IMR-90 (cell line): ENCODE results near the gene MAPK10. TPM values are rescaled to one million over a fixed set of nuclear protein-coding genes. Genes with fewer than 3 reads are reported as not detected.

Experiments
- ATAC-seq: fragments of 200-7000 bp; cut with Tn5 transposase; 2 replicates; pipeline ENCODE4 v1.9.1; 2020; ENCODE audit warnings: low read depth, mild to moderate bottlenecking, moderate library complexity
- BruUV-seq: library from RNA; stranded (reverse); fragments of 400-500 nt; replicated peaks from 2 replicates; lab custom pipeline; 2021; lab: Mats Ljungman, UMichigan
- CTCF ChIA-PET: fragments of 300-600 bp; formaldehyde crosslinking; extraction: SDS; loops from one replicate; lab custom pipeline; 2021; ENCODE audit warnings: antibody characterized with exemption; lab: Yijun Ruan, JAX
- POLR2A ChIA-PET: fragments of 300-600 bp; sonication (Branson Sonifier 250); formaldehyde crosslinking; loops from one replicate; lab custom pipeline; 2022; ENCODE audit warnings: antibody characterized with exemption; ENCODE audit not compliant: unreplicated experiment; lab: Charles Lee
- DNase-seq: peaks from one replicate; pipeline ENCODE4 v3.0.0; 2013
- H2AFZ ChIP-seq: replicated peaks from 2 replicates; pipeline ENCODE3; 2013; ENCODE audit warnings: low read length, mild to moderate bottlenecking; ENCODE audit not compliant: poor library complexity
- H2AK5ac ChIP-seq: 2 replicates; pipeline ENCODE4 v1.6.1; 2013; ENCODE audit warnings: low read depth, low read length, inconsistent platforms
- H2AK9ac ChIP-seq: replicated peaks from 2 replicates; pipeline ENCODE3; 2013; ENCODE audit warnings: mild to moderate bottlenecking, low read depth, low read length, moderate library complexity; ENCODE audit not compliant: poor library complexity
- H2BK120ac ChIP-seq: 2 replicates; pipeline ENCODE4 v1.6.1; 2013; ENCODE audit warnings: low read depth, low read length, inconsistent platforms
- H2BK15ac ChIP-seq: 3 replicates; pipeline ENCODE4 v1.6.1; 2013; ENCODE audit warnings: low read depth, low read length, inconsistent platforms
- H2BK20ac ChIP-seq: 2 replicates; pipeline ENCODE4 v1.6.1; 2013; ENCODE audit warnings: low read depth, mild to moderate bottlenecking, inconsistent platforms, low read length, moderate library complexity
- H2BK5ac ChIP-seq: 2 replicates; pipeline ENCODE4 v1.6.1; 2013; ENCODE audit warnings: mild to moderate bottlenecking, low read depth, low read length, inconsistent platforms; ENCODE audit not compliant: poor library complexity, severe bottlenecking
- H3K14ac ChIP-seq: replicated peaks from 2 replicates; pipeline ENCODE4 v1.6.1; 2013; ENCODE audit warnings: low read depth, low read length, inconsistent platforms
- H3K18ac ChIP-seq: 2 replicates; pipeline ENCODE4 v1.6.1; 2013; ENCODE audit warnings: low read depth, low read length, control low read depth
- H3K23ac ChIP-seq: 2 replicates; pipeline ENCODE4 v1.6.1; 2013; ENCODE audit warnings: low read depth, low read length, inconsistent platforms
- H3K27ac ChIP-seq: 2 replicates; pipeline ENCODE4 v1.5.1; 2013; ENCODE audit warnings: mild to moderate bottlenecking, control low read depth, low read length; ENCODE audit not compliant: insufficient read depth
- H3K27me3 ChIP-seq: 2 replicates; pipeline ENCODE4 v1.6.1; 2013; ENCODE audit warnings: low read length; ENCODE audit not compliant: control insufficient read depth, insufficient read depth
- H3K36me3 ChIP-seq: 2 replicates; pipeline ENCODE4 v1.6.1; 2013; ENCODE audit warnings: low read length, mixed read lengths; ENCODE audit not compliant: control insufficient read depth, insufficient read depth
- H3K4ac ChIP-seq: 2 replicates; pipeline ENCODE4 v1.6.1; 2013; ENCODE audit warnings: low read depth, low read length, inconsistent platforms
- H3K4me1 ChIP-seq: 2 replicates; pipeline ENCODE4 v1.6.1; 2013; ENCODE audit warnings: low read length, mixed read lengths; ENCODE audit not compliant: control insufficient read depth, insufficient read depth
- H3K4me2 ChIP-seq: 2 replicates; pipeline ENCODE4 v1.6.1; 2013; ENCODE audit warnings: low read depth, mild to moderate bottlenecking, control low read depth, low read length, moderate library complexity
- H3K4me3 ChIP-seq: 2 replicates; pipeline ENCODE4 v1.5.1; 2013; ENCODE audit warnings: low read depth, mild to moderate bottlenecking, control low read depth, low read length, moderate library complexity; ENCODE audit not compliant: insufficient read depth
- H3K56ac ChIP-seq: 2 replicates; pipeline ENCODE4 v1.6.1; 2013; ENCODE audit warnings: low read length, inconsistent platforms; ENCODE audit not compliant: insufficient read depth; ENCODE audit errors: extremely low read depth
- H3K79me1 ChIP-seq, 2 experiments: 2 replicates each; pipeline ENCODE4 v1.6.1; 2013; ENCODE audit warnings: low read length in 2 of 2, inconsistent platforms in 1 of 2, low read depth in 1 of 2
- H3K9ac ChIP-seq: 2 replicates; pipeline ENCODE4 v1.6.1; 2013; ENCODE audit warnings: low read depth, low read length, control low read depth
- H3K9me1 ChIP-seq: 2 replicates; pipeline ENCODE4 v1.6.1; 2013; ENCODE audit warnings: low read length, inconsistent platforms; ENCODE audit not compliant: insufficient read depth
- H3K9me3 ChIP-seq: 2 replicates; pipeline ENCODE4 v1.6.1; 2013; ENCODE audit warnings: low read length; ENCODE audit not compliant: control insufficient read depth, insufficient read depth
- H4K20me1 ChIP-seq: 2 replicates; pipeline ENCODE4 v1.6.1; 2013; ENCODE audit warnings: low read length, inconsistent platforms; ENCODE audit not compliant: insufficient read depth
- H4K5ac ChIP-seq: 2 replicates; pipeline ENCODE4 v1.6.1; 2013; ENCODE audit warnings: mild to moderate bottlenecking, low read depth, low read length, control low read depth
- H4K8ac ChIP-seq, 2 experiments: 2 replicates each; pipeline ENCODE4 v1.6.1; 2013; ENCODE audit warnings: low read depth in 2 of 2, low read length in 2 of 2, control low read depth in 1 of 2, inconsistent platforms in 1 of 2
- H4K91ac ChIP-seq: 2 replicates; pipeline ENCODE4 v1.6.1; 2013; ENCODE audit warnings: low read depth, low read length, inconsistent platforms; ENCODE audit not compliant: insufficient read depth
- BHLHE40 ChIP-seq: fragments of 150-350 bp; IDR thresholded peaks from 2 replicates; pipeline ENCODE4 v1.6.1; 2016; ENCODE audit warnings: mild to moderate bottlenecking, low read depth, low read length
- MXI1 ChIP-seq: IDR thresholded peaks from 2 replicates; pipeline ENCODE4 v1.6.1; 2012; ENCODE audit warnings: low read depth, mild to moderate bottlenecking, low read length, moderate library complexity, borderline replicate concordance
- POLR2A ChIP-seq: IDR thresholded peaks from 2 replicates; pipeline ENCODE4 v1.6.1; 2012; ENCODE audit warnings: mild to moderate bottlenecking, low read depth, low read length
- SMC3 ChIP-seq: fragments of 150-350 bp; IDR thresholded peaks from 2 replicates; pipeline ENCODE4 v1.6.1; 2016; ENCODE audit warnings: low read depth, mild to moderate bottlenecking, antibody characterized with exemption, low read length, moderate library complexity
- dilution Hi-C: fragments of 300-500 bp; cut with HindIII; formaldehyde crosslinking; loops from one replicate; pipeline ENCODE4 v1.14.3; 2018; ENCODE audit warnings: low sequenced_read_pairs; ENCODE audit not compliant: unreplicated experiment
- in situ Hi-C: fragments of 300-500 bp; cut with MboI; formaldehyde crosslinking; loops from 3 replicates; pipeline ENCODE4 v1.14.3; 2019; ENCODE audit warnings: low sequenced_read_pairs, inconsistent platforms, mixed read lengths
- intact Hi-C: fragments of 100-400 bp; cut with micrococcal nuclease; formaldehyde crosslinking; loops from 2 replicates; pipeline ENCODE4 v1.10.0; 2022
- polyA plus RNA-seq, 3 experiments: library from polyadenylated mRNA; depleted of rRNA; stranded (reverse); fragments of >200 nt; gene quantifications; 2 replicates each; pipeline ENCODE4 v1.2.3, GENCODE V29; 2012; ENCODE audit warnings: low replicate concordance in 1 of 3
- total RNA-seq: library from RNA; depleted of rRNA; stranded (reverse); fragments of >200 nt; gene quantifications from 2 replicates; pipeline ENCODE4 v1.2.3, GENCODE V29; 2012

The MAPK10 gene
- total and polyA plus RNA-seq, 2 of the 4 experiments (the other 2 are of a cell fraction), result 2.8 to 6.5 TPM

DNA sequence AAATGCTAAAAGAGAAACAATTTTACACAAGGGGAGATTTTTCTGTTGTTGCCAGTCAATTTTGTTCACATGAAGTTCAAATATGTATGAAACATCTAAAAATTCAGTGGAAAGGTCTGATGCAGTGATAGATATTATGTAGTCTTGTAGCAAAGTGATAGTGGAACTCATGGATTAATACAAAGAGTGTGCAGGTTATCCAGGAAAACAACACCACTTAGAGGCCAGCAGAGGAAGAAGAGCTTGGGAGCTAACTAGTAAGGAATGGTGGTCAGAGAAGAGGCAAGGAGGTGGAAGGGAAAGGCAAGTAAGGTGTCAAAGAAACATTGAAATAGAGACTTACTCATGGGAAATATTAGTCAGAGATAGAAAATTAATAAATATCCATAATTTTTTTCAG, 395.6 kb downstream of the MAPK10 start:
- H3K4me3 ChIP-seq, result no peak overlapping the region
- H3K27me3 ChIP-seq, result no peaks in the 10 kb centered on the region
- H2AK9ac ChIP-seq, result no peak overlapping the region
- TF ChIP-seq MXI1 (no peak), BHLHE40 (no peak), SMC3 (no peak), POLR2A (no peak)
- H2BK15ac ChIP-seq, result no peak overlapping the region
- H3K9me1 ChIP-seq, result no peaks in the 10 kb centered on the region
- H3K4me1 ChIP-seq, result no peaks in the 10 kb centered on the region; the same call in 1 of the 2 replicates
- no peak overlapping the region for H2BK120ac ChIP-seq
- ChIA-PET CTCF (interaction anchor here (1.0 to 1.5 kb wide), 2 partner anchors 8 to 10 kb away, joined by 4 read pairs; no protein-coding TSS in a partner anchor), POLR2A (no interaction called here)
- DNase-seq, result no peak
- H3K14ac ChIP-seq, result no peak overlapping the region
- H3K79me1 ChIP-seq, result 0 out of 4 replicates have a peak, but pooled peaks cover 0 to 3% of the 10 kb centered on the region in 2 experiments
- no peak overlapping the region for H3K9ac ChIP-seq
- no peaks in the 10 kb centered on the region for H3K9me3 ChIP-seq
- no peak overlapping the region for H3K18ac ChIP-seq
- ATAC-seq, result no peak
- H3K36me3 ChIP-seq, result no peaks in the 10 kb centered on the region
- no peak overlapping the region for H2AK5ac ChIP-seq
- H4K8ac ChIP-seq, result no peak overlapping the region
- H4K91ac ChIP-seq, result no peak overlapping the region
- H3K23ac ChIP-seq, result no peak overlapping the region
- no peak overlapping the region for H3K4me2 ChIP-seq
- H3K56ac ChIP-seq, result no peak overlapping the region
- H2BK5ac ChIP-seq, result no peak overlapping the region
- H3K27ac ChIP-seq, result no peak overlapping the region
- in situ Hi-C loops (no loop called here), intact Hi-C loops (loop anchor here (10.0 kb wide), 1 partner anchor 589 kb away; no protein-coding TSS in a partner anchor), dilution Hi-C loops (no loop called here)
- BruUV-seq, result no TSS peak
- no peak overlapping the region for H3K4ac ChIP-seq
- H2BK20ac ChIP-seq, result no peak overlapping the region
- no peak overlapping the region for H4K5ac ChIP-seq
- no peak overlapping the region for H2AFZ ChIP-seq
- H4K20me1 ChIP-seq, result no peaks in the 10 kb centered on the region
